Upper lobe of right lung (tissue), 1 donor: Measurements from ENCODE around the gene GXYLT2. TPM values are rescaled to one million over a fixed set of nuclear protein-coding genes. Genes with fewer than 3 reads are reported as not detected.

Experiments
- ATAC-seq: fragments of 200-7000 bp; cut with Tn5 transposase; one replicate; pipeline ENCODE4 v1.9.1; 2020; ENCODE audit warnings: mild to moderate bottlenecking, moderate library complexity
- DNase-seq: peaks from one replicate; pipeline ENCODE4 v3.0.0-alpha.2; 2020
- H3K27ac ChIP-seq: fragments of 200-600 bp; one replicate; pipeline ENCODE4 v1.8.0; 2022
- H3K27me3 ChIP-seq: fragments of 200-600 bp; one replicate; pipeline ENCODE4 v1.8.0; 2022; ENCODE audit warnings: mild to moderate bottlenecking
- H3K36me3 ChIP-seq: fragments of 200-600 bp; one replicate; pipeline ENCODE4 v1.8.0; 2022
- H3K4me1 ChIP-seq: fragments of 200-600 bp; one replicate; pipeline ENCODE4 v1.8.0; 2022
- H3K4me3 ChIP-seq: fragments of 200-600 bp; one replicate; pipeline ENCODE4 v1.8.0; 2022; ENCODE audit warnings: mild to moderate bottlenecking
- H3K9me3 ChIP-seq: fragments of 200-600 bp; one replicate; pipeline ENCODE4 v1.8.0; 2022
- intact Hi-C: fragments of 100-400 bp; cut with DNase I; formaldehyde crosslinking; loops from one replicate; pipeline ENCODE4 v1.11.0; 2022
- total RNA-seq: library from RNA; stranded (reverse); fragmentation: NEBNext Ultra II Directional; extraction: Animal tissue kit (Norgen Biotek cat#: 25700); gene quantifications from one replicate; pipeline ENCODE4 v1.2.1, GENCODE V29; 2021
- TF ChIP-seq, protein P1 (sequence below): fragments of 200-600 bp; IDR thresholded peaks from one replicate; pipeline ENCODE4 v1.8.0; 2022; ENCODE audit warnings: antibody characterized with exemption
- donor health status: DM: no; HTN: yes; CAD: no; lungs with severe emphysema.

Gene GXYLT2
- total RNA-seq, 1 donor from 2014 or later: 8.4 TPM

DNA sequence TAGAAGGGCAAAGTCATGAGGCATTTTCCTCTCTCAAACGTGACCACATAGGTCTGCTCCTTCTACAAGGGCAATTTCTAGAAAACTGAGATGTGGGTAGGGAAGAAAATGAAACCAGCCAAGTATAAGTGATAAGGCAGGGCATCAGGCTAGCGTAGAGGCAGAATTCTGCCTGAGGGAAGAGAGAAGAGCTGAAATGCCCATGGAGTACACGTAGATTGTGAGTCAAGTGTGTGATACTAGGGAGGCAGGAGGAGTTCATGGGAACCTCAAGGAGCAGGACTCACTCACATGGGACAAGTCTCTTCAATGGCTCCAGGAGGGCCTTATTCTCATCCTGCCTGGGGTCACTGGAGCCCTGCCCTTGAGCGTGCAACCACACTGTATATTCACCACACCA lies 73.9 kb downstream of the GXYLT2 start:
- H3K36me3 ChIP-seq: no peaks in the 10 kb centered on the region
- no peak overlapping the region for H3K4me3 ChIP-seq
- DNase-seq: no peak
- H3K9me3 ChIP-seq: no peaks in the 10 kb centered on the region
- no peak for ATAC-seq
- intact Hi-C loops: no loop called here
- H3K4me1 ChIP-seq: no peaks in the 10 kb centered on the region
- TF ChIP-seq, protein P1, sequence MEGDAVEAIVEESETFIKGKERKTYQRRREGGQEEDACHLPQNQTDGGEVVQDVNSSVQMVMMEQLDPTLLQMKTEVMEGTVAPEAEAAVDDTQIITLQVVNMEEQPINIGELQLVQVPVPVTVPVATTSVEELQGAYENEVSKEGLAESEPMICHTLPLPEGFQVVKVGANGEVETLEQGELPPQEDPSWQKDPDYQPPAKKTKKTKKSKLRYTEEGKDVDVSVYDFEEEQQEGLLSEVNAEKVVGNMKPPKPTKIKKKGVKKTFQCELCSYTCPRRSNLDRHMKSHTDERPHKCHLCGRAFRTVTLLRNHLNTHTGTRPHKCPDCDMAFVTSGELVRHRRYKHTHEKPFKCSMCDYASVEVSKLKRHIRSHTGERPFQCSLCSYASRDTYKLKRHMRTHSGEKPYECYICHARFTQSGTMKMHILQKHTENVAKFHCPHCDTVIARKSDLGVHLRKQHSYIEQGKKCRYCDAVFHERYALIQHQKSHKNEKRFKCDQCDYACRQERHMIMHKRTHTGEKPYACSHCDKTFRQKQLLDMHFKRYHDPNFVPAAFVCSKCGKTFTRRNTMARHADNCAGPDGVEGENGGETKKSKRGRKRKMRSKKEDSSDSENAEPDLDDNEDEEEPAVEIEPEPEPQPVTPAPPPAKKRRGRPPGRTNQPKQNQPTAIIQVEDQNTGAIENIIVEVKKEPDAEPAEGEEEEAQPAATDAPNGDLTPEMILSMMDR: no peak
- no peaks in the 10 kb centered on the region for H3K27me3 ChIP-seq
- H3K27ac ChIP-seq: no peak overlapping the region

- no peak for DNase-seq
- no peak for ATAC-seq
- H3K4me3 ChIP-seq: no peak overlapping the region
- intact Hi-C loops: no loop called here
- TF ChIP-seq, protein P1: no peak
- no peaks in the 10 kb centered on the region for H3K9me3 ChIP-seq
- H3K36me3 ChIP-seq: no peaks in the 10 kb centered on the region
- no peak overlapping the region for H3K27ac ChIP-seq
- no peaks in the 10 kb centered on the region for H3K4me1 ChIP-seq
- H3K27me3 ChIP-seq: no peaks in the 10 kb centered on the region
Measured at GRCh38 chr3:72962317-72962716, 74.5 kb downstream of the GXYLT2 start.

DNA sequence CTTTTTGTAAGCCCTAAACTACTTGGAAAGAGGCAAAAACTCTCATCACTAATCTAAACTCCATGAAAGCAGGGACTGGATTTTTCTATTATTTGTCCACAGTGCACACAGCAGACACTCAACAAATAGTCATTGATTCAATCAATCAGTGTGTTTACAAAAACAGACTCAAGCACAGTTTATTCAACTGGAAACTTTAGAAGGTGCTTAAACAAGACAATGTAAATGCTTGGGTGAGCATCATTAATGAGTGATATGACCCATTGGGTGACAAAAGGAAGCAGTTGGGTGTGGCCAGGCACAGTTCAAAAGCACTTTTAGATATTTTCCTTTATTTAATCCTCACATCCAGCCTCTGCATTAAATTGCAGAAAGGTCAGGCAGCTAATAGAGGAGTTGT lies 76.8 kb downstream of the GXYLT2 start:
- DNase-seq (no peak), ATAC-seq (no peak)
- Histone ChIP-seq H3K36me3 (no peaks in the 10 kb centered on the region), H3K9me3 (no peaks in the 10 kb centered on the region), H3K4me3 (no peak overlapping the region), H3K27ac (no peak overlapping the region), H3K4me1 (no peaks in the 10 kb centered on the region), H3K27me3 (no peaks in the 10 kb centered on the region)
- intact Hi-C loops: no loop called here
- TF ChIP-seq, protein P1: no peak

- DNase-seq: no peak
Measured at GRCh38 chr3:72968266-72968664, 80.4 kb downstream of the GXYLT2 start.

GRCh38 chr3:72969766-72970165 lies 81.9 kb downstream of the GXYLT2 start:
- H3K36me3 ChIP-seq: no peaks in the 10 kb centered on the region
- TF ChIP-seq, protein P1: no peak
- H3K4me1 ChIP-seq: no peaks in the 10 kb centered on the region
- no peaks in the 10 kb centered on the region for H3K27me3 ChIP-seq
- DNase-seq (no peak), ATAC-seq (no peak)
- no peak overlapping the region for H3K4me3 ChIP-seq
- intact Hi-C loops: no loop called here
- H3K27ac ChIP-seq: no peak overlapping the region
- no peaks in the 10 kb centered on the region for H3K9me3 ChIP-seq

More at GRCh38 chr3:72968266-72968664, 80.4 kb downstream of the GXYLT2 start:
- Histone ChIP-seq H3K4me1 (no peaks in the 10 kb centered on the region), H3K36me3 (no peaks in the 10 kb centered on the region), H3K9me3 (no peaks in the 10 kb centered on the region), H3K27me3 (no peaks in the 10 kb centered on the region), H3K27ac (no peak overlapping the region), H3K4me3 (no peak overlapping the region)
- intact Hi-C loops: no loop called here
- ATAC-seq: peak; percentile 52
- TF ChIP-seq, protein P1: no peak

- DNase-seq (no peak), ATAC-seq (no peak)
- no peak overlapping the region for H3K27ac ChIP-seq
- no peaks in the 10 kb centered on the region for H3K27me3 ChIP-seq
- TF ChIP-seq, protein P1: no peak
- no peaks in the 10 kb centered on the region for H3K36me3 ChIP-seq
- H3K9me3 ChIP-seq: no peaks in the 10 kb centered on the region
- intact Hi-C loops: no loop called here
- no peak overlapping the region for H3K4me3 ChIP-seq
- no peaks in the 10 kb centered on the region for H3K4me1 ChIP-seq
Measured at GRCh38 chr3:72970942-72971341, 83.1 kb downstream of the GXYLT2 start.
